Upper lobe of left lung (tissue), 4 donors: ENCODE data around the gene FRAT1.

Experiments
- CTCF ChIP-seq, 6 experiments: fragments of 450-650 bp in 4 of 6; fragments of 200-600 bp in 2 of 6; sonication (generic) in 2 of 6; IDR thresholded peaks; one replicate each; pipeline ENCODE4 v1.5.1; 2016 to 2019; ENCODE audit warnings: antibody characterized with exemption in 6 of 6
- POLR2A ChIP-seq, 4 donors: fragments of 450-650 bp; IDR thresholded peaks; one replicate each; pipeline ENCODE4 v1.5.1; 2016 to 2017; ENCODE audit warnings: antibody characterized with exemption in 4 of 4, mild to moderate bottlenecking in 2 of 4

- TF ChIP-seq POLR2A (IDR thresholded peaks at IDR 0.05), result no peak
- TF ChIP-seq CTCF (IDR thresholded peaks at IDR 0.05), result peak in 3 of 6 experiments; percentile 16 to 39 (median 31)
Observed at GRCh38 chr10:97332591-97333350, 13.7 kb downstream of the FRAT1 start.
